ENCODE measurements around the gene ENTPD7.
A peak's percentile ranks its signal among the peaks of the same experiment; 100 is the strongest.

The ENTPD7 gene

DNA sequence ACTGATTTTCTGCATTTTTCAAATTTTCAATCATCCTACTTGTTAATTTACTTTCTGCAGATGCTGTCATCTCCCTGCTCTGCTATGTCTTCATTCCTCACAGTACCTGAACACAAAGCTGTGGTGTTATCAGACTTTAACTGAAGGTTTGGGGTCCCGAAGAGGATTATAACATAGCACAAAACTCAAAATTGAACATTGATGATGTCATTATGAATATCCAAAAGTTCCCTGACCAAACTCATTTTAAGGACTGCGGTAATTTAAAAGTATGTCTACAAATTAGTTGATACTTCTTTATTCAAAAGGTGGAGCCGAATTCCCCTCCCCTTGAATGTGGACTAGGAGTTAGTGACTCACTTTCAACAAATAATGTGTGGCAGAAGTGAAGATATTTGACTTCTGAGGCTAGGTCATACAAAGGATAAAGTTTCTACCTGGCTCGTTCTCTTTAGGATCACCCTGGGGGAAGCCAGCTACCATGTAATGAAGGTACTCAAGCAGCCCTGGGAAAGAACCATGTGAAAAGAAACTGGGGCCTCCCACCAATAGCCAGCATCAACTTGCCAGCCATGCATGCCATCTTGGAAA lies 6.4 kb upstream of the ENTPD7 start:
- no peak for DNase-seq

- peak; percentile 35 to 87 for DNase-seq
These were observed 4.7 kb upstream of the ENTPD7 start for GRCh38 chr10:99654390-99655175.

- DNase-seq = peak; percentile 37 to 86
These were observed 2.9 kb upstream of the ENTPD7 start for GRCh38 chr10:99656199-99657064.

GRCh38 chr10:99658622-99659030 lies 683 bp upstream of the ENTPD7 start:
- DNase-seq = peak; percentile 84 to 91

DNA sequence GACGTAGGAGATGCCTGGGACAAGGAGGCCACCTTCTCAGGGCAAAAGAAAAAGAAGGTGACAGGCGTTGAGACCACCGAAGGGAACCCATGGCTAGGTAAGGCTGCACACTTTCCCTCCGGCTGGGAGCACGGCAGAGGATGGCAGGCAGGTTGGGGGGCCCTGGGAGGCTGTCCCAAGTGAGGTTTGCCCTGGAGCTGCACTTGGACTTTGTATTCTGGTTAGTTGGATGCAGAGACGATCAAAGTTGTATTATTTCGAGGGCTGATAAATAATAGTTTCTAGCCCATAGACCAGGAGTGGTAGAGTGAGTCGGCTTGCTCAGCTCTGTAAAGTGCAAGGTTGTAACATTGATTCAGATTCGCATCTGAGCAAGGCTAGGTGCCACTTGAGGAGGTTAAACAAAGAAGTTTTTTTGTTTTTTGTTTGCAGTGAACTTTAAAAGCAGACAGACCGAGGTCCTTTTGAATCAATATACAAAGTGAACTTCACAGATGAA lies 608 bp downstream of the ENTPD7 start:
- DNase-seq = no peak

- peak in 1 of 2 donors; percentile 7 for DNase-seq
These were observed 1.5 kb downstream of the ENTPD7 start for GRCh38 chr10:99660662-99661376.

- no peak for DNase-seq
These were observed 2.1 kb downstream of the ENTPD7 start for GRCh38 chr10:99661377-99661763.

DNA sequence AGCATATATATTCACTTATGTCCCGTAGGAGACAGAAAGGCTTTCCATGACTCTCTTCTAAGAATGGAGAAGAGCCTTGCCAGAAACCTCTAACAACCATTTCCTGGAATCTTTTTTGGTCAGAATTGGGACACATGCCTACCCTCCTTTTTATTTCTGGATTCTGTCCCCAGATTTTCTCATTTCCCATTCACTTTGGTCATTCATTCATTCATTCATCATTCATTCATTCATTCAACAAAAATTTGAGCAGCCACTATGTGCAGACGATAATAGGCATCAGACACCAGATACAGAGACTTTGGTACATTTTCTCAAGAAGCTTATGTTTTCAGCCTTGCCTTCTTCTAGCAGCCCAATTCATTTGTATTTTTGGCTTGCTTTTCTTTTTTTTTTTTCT lies 6.0 kb downstream of the ENTPD7 start:
- no peak for DNase-seq

- DNase-seq = no peak
These were observed 7.9 kb downstream of the ENTPD7 start for GRCh38 chr10:99667108-99667751.

GRCh38 chr10:99671386-99671785 lies 12.1 kb downstream of the ENTPD7 start:
- no peak for DNase-seq

DNA sequence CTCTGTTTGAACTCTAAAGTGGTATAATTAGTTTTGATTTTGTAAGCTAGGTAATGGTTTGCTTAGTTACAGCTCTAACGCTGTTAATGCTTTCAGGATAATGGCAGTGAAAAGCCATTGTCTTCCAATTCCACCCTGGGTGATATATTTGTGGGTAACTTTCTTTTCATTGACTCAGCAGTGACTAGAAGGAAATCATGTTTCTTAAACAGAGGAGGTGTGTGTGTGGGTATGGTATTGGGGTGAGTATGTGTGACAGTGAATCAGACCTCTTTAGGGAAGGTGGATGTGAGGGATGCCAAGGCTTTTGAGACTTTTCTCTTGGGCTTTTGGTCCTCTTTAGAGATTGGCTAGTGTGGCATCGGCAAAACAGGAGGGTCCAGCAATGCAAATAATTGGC lies 13.6 kb downstream of the ENTPD7 start:
- peak in 1 of 2 donors; percentile 26 for DNase-seq

GRCh38 chr10:99673492-99673891 lies 14.2 kb downstream of the ENTPD7 start:
- peak; percentile 41 to 56 for DNase-seq

GRCh38 chr10:99674762-99675161 lies 15.5 kb downstream of the ENTPD7 start:
- peak; percentile 26 to 78 for DNase-seq

GRCh38 chr10:99676426-99676825 lies 17.1 kb downstream of the ENTPD7 start:
- peak; percentile 54 to 56 for DNase-seq

DNA sequence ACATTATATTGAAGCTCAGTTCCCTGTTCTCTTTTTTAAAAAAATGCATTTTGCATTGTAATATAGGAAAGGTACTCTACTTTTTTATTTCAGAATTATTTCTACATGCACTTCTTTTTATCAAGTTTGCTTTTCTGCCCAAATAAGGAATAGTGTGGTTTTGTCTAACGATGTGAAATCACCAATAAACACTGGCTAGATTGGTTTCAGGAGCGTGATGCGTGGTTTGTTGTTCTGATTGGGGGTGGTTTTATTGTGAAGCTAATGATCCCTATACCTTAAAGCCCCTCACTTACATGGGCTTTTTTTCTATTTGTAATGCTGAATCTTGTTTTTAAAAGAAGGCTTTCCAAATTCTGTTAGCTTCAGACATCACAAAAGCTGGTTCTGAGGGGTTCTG lies 17.6 kb downstream of the ENTPD7 start:
- DNase-seq = no peak

DNA sequence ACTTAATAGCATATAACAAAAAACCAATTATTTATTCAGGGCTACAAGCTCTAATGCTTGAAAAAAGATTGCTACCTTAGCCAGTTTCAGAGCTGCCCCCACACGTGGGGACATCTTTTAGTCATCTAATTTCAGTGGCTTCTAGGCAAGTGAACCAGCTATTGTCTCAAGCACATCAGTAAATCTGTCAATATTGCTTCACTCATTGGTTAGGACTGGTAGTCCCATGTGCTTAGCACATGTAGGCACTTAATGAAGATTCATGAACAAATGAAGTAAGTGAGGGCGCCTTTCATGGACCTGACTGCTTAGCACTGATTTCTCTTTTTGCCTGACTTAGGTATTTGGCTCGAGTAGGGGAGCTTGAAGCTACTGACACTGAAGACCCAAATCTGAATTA lies 19.6 kb downstream of the ENTPD7 start:
- no peak for DNase-seq

DNA sequence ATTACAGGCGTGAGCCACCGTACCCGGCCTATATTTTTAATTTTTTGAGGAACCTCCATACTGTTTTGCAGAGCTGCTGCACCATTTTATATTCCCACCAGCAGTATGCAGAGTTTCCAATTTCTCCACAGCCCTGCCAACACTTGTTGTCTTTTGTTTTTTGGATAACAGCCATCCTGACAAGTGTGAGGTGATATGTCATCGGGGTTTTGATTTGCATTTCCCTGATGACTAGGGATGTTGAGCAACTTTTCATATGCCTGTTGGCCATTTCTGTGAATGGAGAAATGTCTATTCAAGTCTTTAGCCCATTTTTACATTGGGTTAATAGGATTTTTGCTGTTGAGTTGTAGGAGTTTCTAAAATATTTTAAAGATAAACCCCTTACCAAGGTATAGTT lies 22.2 kb downstream of the ENTPD7 start:
- peak; percentile 46 to 50 for DNase-seq

DNA sequence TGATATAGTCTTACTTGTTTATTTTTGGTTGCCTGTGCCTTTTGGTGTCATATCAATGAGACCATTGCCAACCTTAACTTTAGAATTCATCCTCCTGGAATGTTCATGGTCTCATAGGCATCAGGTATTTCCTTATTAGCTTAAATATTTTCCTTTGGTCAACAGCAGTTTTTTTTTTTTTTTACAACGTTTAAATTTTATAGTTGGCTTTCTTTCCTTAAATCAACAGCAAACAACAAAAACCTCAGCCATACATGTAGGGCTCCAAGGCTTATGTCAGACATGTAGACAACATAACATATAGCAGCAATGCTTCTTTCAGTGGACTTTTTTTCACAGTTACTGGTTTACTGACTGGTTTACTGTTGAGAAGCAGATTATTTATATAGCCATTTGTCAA lies 22.7 kb downstream of the ENTPD7 start:
- no peak for DNase-seq

- DNase-seq = no peak
These were observed 23.4 kb downstream of the ENTPD7 start for GRCh38 chr10:99682752-99683151.

- peak; percentile 79 to 81 for DNase-seq
These were observed 26.3 kb downstream of the ENTPD7 start for GRCh38 chr10:99685597-99685967.

DNA sequence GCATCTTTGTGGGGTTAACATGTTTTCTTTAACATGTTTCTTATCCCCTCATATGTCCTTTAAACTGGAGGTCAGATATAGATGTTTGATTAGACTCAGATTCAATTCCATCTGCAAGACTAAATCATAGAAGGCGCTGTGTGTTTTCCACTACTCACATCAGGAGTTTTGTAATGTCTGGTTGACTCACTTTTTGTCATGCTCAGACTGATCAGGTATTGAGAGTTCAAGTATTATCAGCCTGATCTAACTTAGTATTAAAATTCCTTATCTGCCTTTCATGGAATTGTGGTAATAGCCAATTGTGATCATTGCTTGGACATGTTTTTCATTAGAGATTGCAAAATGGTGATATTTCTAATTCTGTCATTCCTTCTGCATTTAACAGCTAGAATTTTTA lies 30.2 kb downstream of the ENTPD7 start:
- no peak for DNase-seq

Data from inflammatory macrophage (primary cell).